ENCODE measurements around the gene ZNF500. TPM values are rescaled to one million over a fixed set of nuclear protein-coding genes. Genes with fewer than 3 reads are reported as not detected.

The ZNF500 gene
- polyA plus RNA-seq, 1 of the 3 experiments (the other 2 are of a cell fraction) = 6.3 TPM

- WGBS (ENCODE audit: low lambda C conversion rate) = 87% methylated on average over 2 of the region's 2 CpGs
- ChIA-PET CTCF (interaction anchor here (1.7 kb wide), 1 partner anchor 10 kb away, joined by 4 read pairs; no protein-coding TSS in a partner anchor), POLR2A (no interaction called here)
- Histone ChIP-seq H3K4me2 (no peak overlapping the region), H3K36me3 (replicated peaks in 1 of 2; ENCODE audit: control insufficient read depth in 1 of 2, insufficient read depth in 2 of 2, low read length in 1 of 2) (no peaks in the 10 kb centered on the region), H3K4me3 (ENCODE audit: low read depth in 2 of 2, low read length in 1 of 2) (no peak overlapping the region), H3K79me2 (ENCODE audit: insufficient read depth) (no peaks in the 10 kb centered on the region), H4K20me1 (ENCODE audit: insufficient read depth) (no peaks in the 10 kb centered on the region), H3F3A (replicated peaks; ENCODE audit: insufficient read depth) (no peaks in the 10 kb centered on the region), H3K27ac (ENCODE audit: low read depth in 2 of 2, low read length in 1 of 2) (no peak overlapping the region), H3K9ac (no peak overlapping the region), H3K9me2 (no peaks in the 10 kb centered on the region), H3K4me1 (ENCODE audit: control insufficient read depth in 1 of 2, insufficient read depth in 2 of 2, low read depth in 1 of 2, low read length in 1 of 2) (peaks cover 0 to 8% of the 10 kb centered on the region in 2 experiments; a peak in 1 of 4 replicates), H3K27me3 (ENCODE audit: insufficient read depth) (no peaks in the 10 kb centered on the region), H3K9me3 (no peaks in the 10 kb centered on the region), H2AFZ (ENCODE audit: low read depth) (no peak overlapping the region)
- no peak for DNase-seq
- no peak for TF ChIP-seq JUND (IDR thresholded peaks at IDR 0.05)
- no peak for TF ChIP-seq NFIC (IDR thresholded peaks at IDR 0.05; ENCODE audit: borderline replicate concordance)
- no peak for TF ChIP-seq SIN3A (IDR thresholded peaks at IDR 0.05; ENCODE audit: borderline replicate concordance, low read depth, low read length)
- TF ChIP-seq TCF12 (IDR thresholded peaks at IDR 0.05) = no peak
- no peak for TF ChIP-seq GATA2 (CRISPR knock-in tag; IDR thresholded peaks at IDR 0.05)
- TF ChIP-seq PBX3 (IDR thresholded peaks at IDR 0.05) = no peak
- TF ChIP-seq RAD21 (IDR thresholded peaks at IDR 0.05; ENCODE audit: low read length) = no peak
- TF ChIP-seq FOXM1 (IDR thresholded peaks at IDR 0.05; ENCODE audit: low read depth) = no peak
- no peak for TF ChIP-seq MEF2A (IDR thresholded peaks at IDR 0.05; ENCODE audit: borderline replicate concordance, low read depth)
- TF ChIP-seq RFX5 (IDR thresholded peaks at IDR 0.05; ENCODE audit: low read length) = no peak
These were observed 9.3 kb upstream of the ZNF500 start for GRCh38 chr16:4776141-4776705.

- no peaks in the 10 kb centered on the region for H4K20me1 ChIP-seq (ENCODE audit: insufficient read depth)
- no peak overlapping the region for H3K4me3 ChIP-seq (ENCODE audit: low read depth in 2 of 2, low read length in 1 of 2)
- H3K36me3 ChIP-seq (replicated peaks in 1 of 2; ENCODE audit: control insufficient read depth in 1 of 2, insufficient read depth in 2 of 2, low read length in 1 of 2) = no peaks in the 10 kb centered on the region
- POLR2A ChIA-PET = no interaction called here
- DNase-seq = no peak
- WGBS (ENCODE audit: low lambda C conversion rate) = 60% methylated on average over 1 of the region's 13 CpGs
- no peaks in the 10 kb centered on the region for H3F3A ChIP-seq (replicated peaks; ENCODE audit: insufficient read depth)
- CTCF ChIA-PET = no interaction called here
- no peaks in the 10 kb centered on the region for H3K79me2 ChIP-seq (ENCODE audit: insufficient read depth)
- no peak overlapping the region for H3K4me2 ChIP-seq
- TF ChIP-seq RCOR1 (IDR thresholded peaks at IDR 0.05; ENCODE audit: low read length) (no peak), USF2 (IDR thresholded peaks at IDR 0.05; ENCODE audit: borderline replicate concordance, low read depth, low read length) (no peak), REST (IDR thresholded peaks at IDR 0.05; ENCODE audit: low read depth, low read length) (no peak), TAF1 (IDR thresholded peaks at IDR 0.05; ENCODE audit: borderline replicate concordance, low read depth, low read length) (no peak), NFIC (IDR thresholded peaks at IDR 0.05; ENCODE audit: borderline replicate concordance) (no peak), GABPA (IDR thresholded peaks at IDR 0.05; ENCODE audit: low read depth) (no peak), NRF1 (IDR thresholded peaks at IDR 0.05; ENCODE audit: low read depth, low read length) (no peak)
- no peaks in the 10 kb centered on the region for H3K27me3 ChIP-seq (ENCODE audit: insufficient read depth)
- H3K9ac ChIP-seq = no peak overlapping the region
- peaks cover 0 to 8% of the 10 kb centered on the region in 2 experiments; a peak in 1 of 4 replicates for H3K4me1 ChIP-seq (ENCODE audit: control insufficient read depth in 1 of 2, insufficient read depth in 2 of 2, low read depth in 1 of 2, low read length in 1 of 2)
- H2AFZ ChIP-seq (ENCODE audit: low read depth) = no peak overlapping the region
- no peaks in the 10 kb centered on the region for H3K9me2 ChIP-seq
- H3K27ac ChIP-seq (ENCODE audit: low read depth in 2 of 2, low read length in 1 of 2) = no peak overlapping the region; a peak in 1 of 4 replicates
- no peaks in the 10 kb centered on the region for H3K9me3 ChIP-seq
These were observed 8.0 kb upstream of the ZNF500 start for GRCh38 chr16:4775005-4775404.

All from SK-N-SH (cell line).